ENCODE results near the gene NDUFAF5. TPM values are rescaled to one million over a fixed set of nuclear protein-coding genes. Genes with fewer than 3 reads are reported as not detected.

The NDUFAF5 gene
- total RNA-seq, 6 experiments from 2014 or later, result 15.3 to 21.9 (median 18.0) TPM

- no peaks in the 10 kb centered on the region for H3K27me3 Mint-ChIP-seq (ENCODE audit: insufficient read depth)
- no peak for TF ChIP-seq CTCF (IDR thresholded peaks at IDR 0.05)
- H3K4me1 Mint-ChIP-seq (ENCODE audit: low read depth), result peaks cover 17% of the 10 kb centered on the region
- H3K4me3 Mint-ChIP-seq, result no peak overlapping the region
- no peak for DNase-seq
- H3K36me3 Mint-ChIP-seq (ENCODE audit: low read depth), result peaks cover 8% of the 10 kb centered on the region
- H3K9me3 Mint-ChIP-seq, result no peaks in the 10 kb centered on the region
- H3K27ac Mint-ChIP-seq, result no peak overlapping the region
Measured at GRCh38 chr20:13814672-13815071, 29.8 kb downstream of the NDUFAF5 start.

- H3K27me3 Mint-ChIP-seq (ENCODE audit: insufficient read depth), result no peaks in the 10 kb centered on the region
- H3K36me3 Mint-ChIP-seq (ENCODE audit: low read depth), result peaks cover 8% of the 10 kb centered on the region
- DNase-seq, result no peak
- H3K4me3 Mint-ChIP-seq, result no peak overlapping the region
- no peaks in the 10 kb centered on the region for H3K9me3 Mint-ChIP-seq
- peaks cover 17% of the 10 kb centered on the region for H3K4me1 Mint-ChIP-seq (ENCODE audit: low read depth)
- TF ChIP-seq CTCF (IDR thresholded peaks at IDR 0.05), result no peak
- peak overlapping the region; percentile 14 for H3K27ac Mint-ChIP-seq
Measured at GRCh38 chr20:13816757-13817156, 31.9 kb downstream of the NDUFAF5 start.

GRCh38 chr20:13817342-13817741 lies 32.5 kb downstream of the NDUFAF5 start:
- Mint-ChIP-seq H3K9me3 (no peaks in the 10 kb centered on the region), H3K36me3 (ENCODE audit: low read depth) (peaks cover 8% of the 10 kb centered on the region)

GRCh38 chr20:13819885-13820645 lies 35.2 kb downstream of the NDUFAF5 start:
- peak; percentile 88 for TF ChIP-seq CTCF (IDR thresholded peaks at IDR 0.05)
- H3K4me3 Mint-ChIP-seq, result no peak overlapping the region
- H3K4me1 Mint-ChIP-seq (ENCODE audit: low read depth), result peaks cover 26% of the 10 kb centered on the region
- no peaks in the 10 kb centered on the region for H3K9me3 Mint-ChIP-seq
- no peak overlapping the region for H3K27ac Mint-ChIP-seq
- H3K27me3 Mint-ChIP-seq (ENCODE audit: insufficient read depth), result no peaks in the 10 kb centered on the region
- peaks cover 8% of the 10 kb centered on the region for H3K36me3 Mint-ChIP-seq (ENCODE audit: low read depth)
- DNase-seq, result peak; percentile 53

More at GRCh38 chr20:13817342-13817741, 32.5 kb downstream of the NDUFAF5 start:
- Mint-ChIP-seq H3K4me3 (no peak overlapping the region), H3K27ac (no peak overlapping the region), H3K4me1 (ENCODE audit: low read depth) (peaks cover 23% of the 10 kb centered on the region), H3K27me3 (ENCODE audit: insufficient read depth) (no peaks in the 10 kb centered on the region)
- DNase-seq, result peak; percentile 7
- TF ChIP-seq CTCF (IDR thresholded peaks at IDR 0.05), result no peak

- DNase-seq, result peak; percentile 29
- Mint-ChIP-seq H3K9me3 (no peaks in the 10 kb centered on the region), H3K27ac (peak overlapping the region; percentile 60; the same call in 1 of the 2 replicates), H3K4me1 (ENCODE audit: low read depth) (peaks cover 18% of the 10 kb centered on the region), H3K27me3 (ENCODE audit: insufficient read depth) (no peaks in the 10 kb centered on the region), H3K4me3 (no peak overlapping the region), H3K36me3 (ENCODE audit: low read depth) (peaks cover 8% of the 10 kb centered on the region)
- no peak for TF ChIP-seq CTCF (IDR thresholded peaks at IDR 0.05)
Measured at GRCh38 chr20:13821876-13822275, 37.0 kb downstream of the NDUFAF5 start.

Data from HFFc6 (cell line).